ENCODE results near the gene TTC22. TPM values are rescaled to one million over a fixed set of nuclear protein-coding genes. Genes with fewer than 3 reads are reported as not detected.
A peak's percentile ranks its signal among the peaks of the same experiment; 100 is the strongest.

TTC22 gene
- total RNA-seq, 1 donor = not detected

- TF ChIP-seq CTCF (IDR thresholded peaks at IDR 0.05; ENCODE audit: insufficient read depth, low read depth, low read length) = no peak
- H3K4me3 ChIP-seq (ENCODE audit: low read depth, low read length) = no peak overlapping the region
- DNase-seq (ENCODE audit: low read depth) = no peak
Measured at GRCh38 chr1:54805466-54805865, 4.3 kb upstream of the TTC22 start.

- DNase-seq (ENCODE audit: low read depth) = peak; percentile 16
- TF ChIP-seq CTCF (IDR thresholded peaks at IDR 0.05; ENCODE audit: insufficient read depth, low read depth, low read length) = no peak
- H3K4me3 ChIP-seq (ENCODE audit: low read depth, low read length) = no peak overlapping the region
Measured at GRCh38 chr1:54804471-54805132, 3.5 kb upstream of the TTC22 start.

DNA sequence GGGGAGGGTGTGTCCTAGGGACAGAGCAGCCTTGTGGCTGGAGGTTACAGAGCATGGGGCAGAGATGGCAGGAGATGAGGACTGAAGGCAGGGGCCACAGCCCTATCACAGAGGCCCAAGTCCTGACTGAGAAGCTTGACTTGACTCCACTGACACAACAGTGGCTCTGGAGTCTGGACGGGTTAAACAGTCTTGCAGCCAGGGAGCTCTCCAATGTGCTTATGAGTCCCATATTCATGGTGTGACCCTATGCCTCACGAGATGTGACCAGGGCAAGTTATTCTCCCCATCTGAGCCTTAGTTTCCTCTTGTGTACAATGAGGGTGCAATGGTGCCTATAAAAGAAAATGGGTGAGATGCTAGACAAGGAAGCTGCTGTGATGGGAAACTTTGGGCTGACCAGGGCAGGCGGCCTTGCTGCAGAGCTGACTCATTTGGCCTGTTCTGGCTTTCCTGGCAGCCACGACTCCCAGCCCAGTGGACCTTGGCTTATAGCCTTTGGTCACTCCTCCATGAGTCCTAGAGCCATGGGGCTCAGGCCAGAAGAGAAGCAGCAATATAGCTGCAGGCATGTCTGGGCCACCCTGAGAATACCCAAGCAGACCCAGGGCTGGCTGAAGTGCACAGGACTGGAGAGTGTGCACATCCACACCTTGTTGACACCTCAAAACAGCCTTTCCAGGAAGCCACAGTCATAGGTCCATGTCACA, 2.8 kb upstream of the TTC22 start:
- no peak for TF ChIP-seq CTCF (IDR thresholded peaks at IDR 0.05; ENCODE audit: insufficient read depth, low read depth, low read length)
- no peak for DNase-seq (ENCODE audit: low read depth)
- no peak overlapping the region for H3K4me3 ChIP-seq (ENCODE audit: low read depth, low read length)

DNA sequence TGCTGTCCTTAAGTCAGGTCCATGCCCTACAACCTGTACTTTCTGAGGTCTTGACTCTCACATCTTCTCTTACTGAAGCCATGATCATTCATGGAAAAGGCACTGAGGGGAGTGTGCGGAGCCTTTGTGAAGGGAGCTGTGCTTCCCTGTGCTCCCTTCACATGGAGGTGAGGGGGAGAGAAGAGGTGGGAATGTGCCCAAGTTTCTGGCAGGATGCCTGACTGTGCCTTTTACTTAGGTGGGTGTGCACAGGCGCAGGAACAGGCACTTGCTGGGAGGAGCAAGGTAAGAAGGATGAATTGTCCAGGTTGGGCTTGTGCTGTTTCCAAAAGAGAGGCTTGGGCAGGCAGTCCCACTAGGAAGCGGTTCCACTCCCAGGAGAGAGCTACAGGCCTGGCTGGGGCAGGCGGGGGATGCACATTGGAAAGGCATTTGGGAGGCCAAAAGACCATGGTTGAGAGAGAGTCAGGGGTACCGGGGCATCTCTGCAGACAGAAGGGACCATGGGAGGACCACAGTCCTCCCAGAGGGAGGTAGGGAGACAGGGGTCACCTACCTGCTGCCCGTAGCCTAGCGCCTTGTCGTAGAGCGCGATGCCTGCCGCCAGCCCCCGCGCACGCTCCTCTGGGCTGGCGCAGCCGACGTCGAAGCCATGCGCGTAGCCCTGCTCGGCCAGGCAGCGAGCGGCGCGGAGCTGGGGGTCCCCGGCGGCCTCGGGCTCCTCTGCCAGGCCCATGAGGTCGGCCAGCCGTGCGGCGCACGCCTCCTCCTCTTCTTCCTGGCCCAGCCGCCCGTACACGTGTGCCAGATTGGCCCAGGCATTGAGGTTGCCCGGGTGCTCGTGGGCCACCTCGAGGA, 853 bp downstream of the TTC22 start:
- no peak for TF ChIP-seq CTCF (IDR thresholded peaks at IDR 0.05; ENCODE audit: insufficient read depth, low read depth, low read length)
- H3K4me3 ChIP-seq (ENCODE audit: low read depth, low read length) = no peak overlapping the region

DNA sequence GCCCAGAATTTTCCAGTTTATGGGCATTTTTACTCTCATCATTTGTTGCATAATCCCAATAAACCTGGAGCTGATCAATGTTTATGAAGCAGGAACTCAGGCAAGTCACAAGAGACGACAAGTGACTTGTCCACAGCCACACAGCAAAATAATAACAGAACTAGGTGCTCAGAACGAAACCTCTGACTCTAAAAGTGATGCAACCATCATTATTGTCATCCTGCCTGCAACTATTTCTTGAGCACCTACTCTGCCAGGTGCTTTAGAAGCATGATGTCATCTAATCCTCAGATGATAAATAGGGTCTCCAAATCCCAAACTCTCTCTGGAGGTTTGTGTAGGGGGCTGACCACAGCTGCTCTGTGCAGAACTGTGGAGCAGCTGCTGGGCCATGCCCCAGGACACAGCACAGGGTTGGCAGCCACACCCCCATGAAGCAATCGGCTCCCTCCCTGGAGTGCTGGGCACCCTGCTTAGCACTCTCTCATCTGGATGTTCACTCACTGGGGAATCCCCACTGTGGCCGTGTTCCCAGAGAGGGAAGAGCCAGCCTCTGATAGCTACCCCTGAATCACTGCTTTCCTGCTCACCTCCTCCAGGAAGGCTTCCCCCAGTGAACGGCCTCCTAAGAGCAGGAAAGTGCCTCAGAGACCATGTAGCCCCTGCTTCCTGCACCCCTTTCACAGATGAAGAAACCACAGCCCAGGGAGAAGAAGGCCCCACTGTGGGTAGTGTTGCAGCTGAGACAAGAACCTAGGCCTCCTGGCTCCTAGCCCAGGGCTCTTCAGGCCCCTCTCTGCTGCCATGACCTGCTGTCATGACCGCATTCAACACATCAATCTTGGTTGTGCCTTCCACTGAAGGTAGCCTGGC, 2.1 kb downstream of the TTC22 start:
- no peak for DNase-seq (ENCODE audit: low read depth)
- no peak overlapping the region for H3K4me3 ChIP-seq (ENCODE audit: low read depth, low read length)
- no peak for TF ChIP-seq CTCF (IDR thresholded peaks at IDR 0.05; ENCODE audit: insufficient read depth, low read depth, low read length)

More for the DNA sequence above, 853 bp downstream of the TTC22 start:
- no peak for DNase-seq (ENCODE audit: low read depth)

DNA sequence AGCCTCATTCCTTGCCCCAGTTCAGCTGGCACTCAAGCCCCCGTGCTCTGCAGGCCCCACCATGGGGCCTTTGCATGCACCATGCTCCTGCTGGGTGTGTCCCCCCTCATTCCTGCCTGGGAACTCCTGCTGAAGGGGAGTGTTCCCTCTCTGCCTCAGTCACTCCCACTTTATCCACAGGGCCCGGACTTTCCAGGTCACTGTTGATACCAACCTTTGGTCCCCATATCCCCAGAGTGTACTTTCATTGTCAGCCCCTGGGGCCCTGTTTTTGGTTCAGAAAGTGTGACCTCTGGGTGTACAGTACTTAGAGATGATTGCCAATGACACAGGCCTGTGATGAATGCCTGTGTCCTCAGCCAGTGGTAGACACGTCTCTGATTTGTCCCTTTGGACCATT, 2.9 kb downstream of the TTC22 start:
- no peak overlapping the region for H3K4me3 ChIP-seq (ENCODE audit: low read depth, low read length)
- TF ChIP-seq CTCF (IDR thresholded peaks at IDR 0.05; ENCODE audit: insufficient read depth, low read depth, low read length) = no peak
- DNase-seq (ENCODE audit: low read depth) = no peak

All from fibroblast of villous mesenchyme (primary cell).